ENCODE results near the gene HNRNPA1L2.

- TF ChIP-seq CTCF (IDR thresholded peaks at IDR 0.05) (no peak), ZBTB33 (IDR thresholded peaks at IDR 0.05; ENCODE audit: borderline replicate concordance, low read depth) (no peak)
Measured at GRCh38 chr13:52600666-52601065, 41.6 kb upstream of the HNRNPA1L2 start.
